DOHH2 (cell line): Measurements from ENCODE around the gene BAZ2B.

Experiments used
- H3F3A ChIP-seq: fragments of 200-600 bp; sonication (generic), shearing (Covaris generic); 2 replicates; pipeline ENCODE4 v1.6.0; 2016; ENCODE audit warnings: antibody characterized with exemption, mild to moderate bottlenecking; ENCODE audit not compliant: control insufficient read depth, insufficient read depth
- H3K27ac ChIP-seq: fragments of 200-600 bp; sonication (generic); 2 replicates; pipeline ENCODE4 v1.5.1; 2014; ENCODE audit warnings: low read depth, mild to moderate bottlenecking, low read length, moderate library complexity
- H3K27me3 ChIP-seq: fragments of 200-600 bp; sonication (generic); 2 replicates; pipeline ENCODE4 v1.6.1; 2014; ENCODE audit warnings: mild to moderate bottlenecking, low read length, mixed read lengths; ENCODE audit not compliant: control insufficient read depth
- H3K36me3 ChIP-seq: fragments of 200-600 bp; sonication (generic); 2 replicates; pipeline ENCODE4 v1.6.1; 2014; ENCODE audit warnings: mild to moderate bottlenecking, low read length, moderate library complexity, mixed read lengths; ENCODE audit not compliant: control insufficient read depth
- H3K4me1 ChIP-seq: fragments of 200-600 bp; sonication (generic); 2 replicates; pipeline ENCODE4 v1.6.1; 2014; ENCODE audit warnings: mild to moderate bottlenecking, low read length, mixed read lengths; ENCODE audit not compliant: control insufficient read depth
- H3K4me2 ChIP-seq: fragments of 200-600 bp; sonication (generic); 2 replicates; pipeline ENCODE4 v1.6.0; 2014; ENCODE audit warnings: mild to moderate bottlenecking, low read length, moderate library complexity
- H3K4me3 ChIP-seq: fragments of 200-600 bp; sonication (generic); 2 replicates; pipeline ENCODE4 v1.5.1; 2014; ENCODE audit warnings: mild to moderate bottlenecking, low read length, mixed read lengths
- H3K79me2 ChIP-seq: fragments of 200-600 bp; sonication (generic); 2 replicates; pipeline ENCODE4 v1.6.1; 2014; ENCODE audit warnings: mild to moderate bottlenecking, low read length, mixed read lengths; ENCODE audit not compliant: control insufficient read depth
- H3K9me2 ChIP-seq: fragments of 200-600 bp; sonication (generic); replicated peaks from 2 replicates; pipeline ENCODE4 v1.6.1; 2014; ENCODE audit warnings: mild to moderate bottlenecking, low read length, mixed read lengths; ENCODE audit not compliant: control insufficient read depth
- H3K9me3 ChIP-seq: fragments of 200-600 bp; sonication (generic); 2 replicates; pipeline ENCODE4 v1.6.1; 2014; ENCODE audit warnings: antibody characterized with exemption, low read length, mixed read lengths; ENCODE audit not compliant: control insufficient read depth, insufficient read depth
- H4K20me1 ChIP-seq: fragments of 200-600 bp; sonication (generic); 2 replicates; pipeline ENCODE4 v1.6.0; 2014; ENCODE audit warnings: low read depth, mild to moderate bottlenecking, antibody characterized with exemption, low read length, moderate library complexity; ENCODE audit not compliant: control insufficient read depth, insufficient read depth
- EZH2phosphoT487 ChIP-seq: fragments of 200-600 bp; sonication (generic); IDR thresholded peaks from 2 replicates; pipeline ENCODE4 v1.6.1; 2017; ENCODE audit warnings: borderline replicate concordance, mild to moderate bottlenecking, antibody characterized with exemption, low read length, moderate library complexity, mixed read lengths
- TF ChIP-seq, protein P1 (sequence below): fragments of 200-600 bp; sonication (generic); IDR thresholded peaks from one replicate; pipeline ENCODE4 v1.5.1; 2014; ENCODE audit warnings: antibody characterized with exemption, mild to moderate bottlenecking, low read depth, low read length; ENCODE audit not compliant: poor library complexity, severe bottlenecking

BAZ2B gene

DNA sequence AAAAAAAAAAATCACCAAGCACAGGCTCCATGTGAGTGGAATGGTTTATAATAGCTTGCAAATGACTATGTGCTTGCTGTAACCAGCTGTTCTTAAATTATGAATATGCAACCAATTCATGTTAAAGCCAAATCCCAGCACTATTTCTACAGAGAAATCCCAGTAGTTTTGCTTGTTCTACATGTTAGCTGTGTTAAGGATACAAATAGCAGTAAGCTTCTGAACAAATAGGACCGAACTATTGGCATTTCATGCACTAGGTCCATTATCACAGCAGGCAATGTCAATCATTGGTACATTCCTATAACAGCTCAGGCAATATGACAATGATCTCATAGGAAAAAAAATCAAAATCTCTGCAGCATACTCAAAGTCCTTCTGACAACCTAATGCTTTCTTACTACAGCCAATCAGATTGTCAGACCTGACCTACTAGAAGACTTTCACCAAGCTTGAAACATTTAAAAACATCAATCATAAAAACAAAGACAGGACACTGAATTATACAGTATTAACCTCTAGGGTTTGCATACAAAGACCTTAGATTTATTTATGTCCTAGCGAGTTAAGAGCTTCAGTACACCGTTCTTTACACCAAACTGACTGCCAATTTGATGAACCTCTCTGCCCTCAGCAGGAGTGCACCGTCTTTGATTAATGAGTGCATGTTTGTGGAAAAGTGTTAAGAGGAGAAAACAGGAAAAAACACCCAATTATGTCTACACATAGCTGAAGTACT lies 6.4 kb downstream of the BAZ2B start:
- no peak overlapping the region for H3K4me2 ChIP-seq
- TF ChIP-seq, protein P1, sequence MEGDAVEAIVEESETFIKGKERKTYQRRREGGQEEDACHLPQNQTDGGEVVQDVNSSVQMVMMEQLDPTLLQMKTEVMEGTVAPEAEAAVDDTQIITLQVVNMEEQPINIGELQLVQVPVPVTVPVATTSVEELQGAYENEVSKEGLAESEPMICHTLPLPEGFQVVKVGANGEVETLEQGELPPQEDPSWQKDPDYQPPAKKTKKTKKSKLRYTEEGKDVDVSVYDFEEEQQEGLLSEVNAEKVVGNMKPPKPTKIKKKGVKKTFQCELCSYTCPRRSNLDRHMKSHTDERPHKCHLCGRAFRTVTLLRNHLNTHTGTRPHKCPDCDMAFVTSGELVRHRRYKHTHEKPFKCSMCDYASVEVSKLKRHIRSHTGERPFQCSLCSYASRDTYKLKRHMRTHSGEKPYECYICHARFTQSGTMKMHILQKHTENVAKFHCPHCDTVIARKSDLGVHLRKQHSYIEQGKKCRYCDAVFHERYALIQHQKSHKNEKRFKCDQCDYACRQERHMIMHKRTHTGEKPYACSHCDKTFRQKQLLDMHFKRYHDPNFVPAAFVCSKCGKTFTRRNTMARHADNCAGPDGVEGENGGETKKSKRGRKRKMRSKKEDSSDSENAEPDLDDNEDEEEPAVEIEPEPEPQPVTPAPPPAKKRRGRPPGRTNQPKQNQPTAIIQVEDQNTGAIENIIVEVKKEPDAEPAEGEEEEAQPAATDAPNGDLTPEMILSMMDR = no peak
- TF ChIP-seq EZH2phosphoT487 = no peak
- no peaks in the 10 kb centered on the region for H3K9me3 ChIP-seq
- no peaks in the 10 kb centered on the region for H3K9me2 ChIP-seq
- H3K79me2 ChIP-seq = peaks cover 30% of the 10 kb centered on the region
- H3K4me3 ChIP-seq = no peak overlapping the region
- H3K27me3 ChIP-seq = no peaks in the 10 kb centered on the region
- no peak overlapping the region for H3K27ac ChIP-seq
- H3K4me1 ChIP-seq = peaks cover 31% of the 10 kb centered on the region
- H3F3A ChIP-seq = peaks cover 7% of the 10 kb centered on the region
- no peaks in the 10 kb centered on the region for H4K20me1 ChIP-seq
- H3K36me3 ChIP-seq = no peaks in the 10 kb centered on the region

DNA sequence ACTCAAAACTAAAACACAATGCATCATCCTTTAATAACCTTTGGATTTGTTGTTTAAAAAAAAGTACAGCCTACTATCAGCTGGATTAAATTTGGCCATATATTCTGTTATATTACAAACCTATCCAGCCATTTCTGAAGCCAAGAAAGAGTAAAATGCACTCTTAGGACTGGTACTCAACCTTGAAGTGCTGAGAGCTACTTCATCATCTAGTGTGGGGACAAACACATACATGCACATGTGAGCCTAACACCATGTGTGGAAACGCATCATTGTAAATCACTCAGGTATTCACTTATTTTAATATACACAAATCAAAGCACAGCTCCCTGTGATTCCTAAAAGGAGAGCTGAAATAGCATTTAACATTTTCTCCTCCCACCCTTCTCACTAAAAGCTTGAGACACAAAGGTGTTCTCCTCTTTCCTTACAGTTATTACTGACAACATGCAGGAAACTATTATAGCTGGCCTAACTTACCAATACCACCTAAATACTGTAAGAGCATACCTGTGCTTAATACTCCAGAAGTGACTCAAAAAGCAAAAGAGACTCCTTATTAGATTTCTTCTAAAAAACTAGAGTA lies 7.5 kb downstream of the BAZ2B start:
- no peak overlapping the region for H3K4me3 ChIP-seq
- no peaks in the 10 kb centered on the region for H3K9me2 ChIP-seq
- peaks cover 19% of the 10 kb centered on the region for H3K79me2 ChIP-seq
- H3K9me3 ChIP-seq = no peaks in the 10 kb centered on the region
- no peaks in the 10 kb centered on the region for H3K36me3 ChIP-seq
- H3K27ac ChIP-seq = no peak overlapping the region
- no peaks in the 10 kb centered on the region for H4K20me1 ChIP-seq
- H3K4me2 ChIP-seq = no peak overlapping the region
- H3K27me3 ChIP-seq = no peaks in the 10 kb centered on the region
- TF ChIP-seq EZH2phosphoT487 = no peak
- TF ChIP-seq, protein P1 = no peak
- no peaks in the 10 kb centered on the region for H3F3A ChIP-seq
- H3K4me1 ChIP-seq = peaks cover 30% of the 10 kb centered on the region

DNA sequence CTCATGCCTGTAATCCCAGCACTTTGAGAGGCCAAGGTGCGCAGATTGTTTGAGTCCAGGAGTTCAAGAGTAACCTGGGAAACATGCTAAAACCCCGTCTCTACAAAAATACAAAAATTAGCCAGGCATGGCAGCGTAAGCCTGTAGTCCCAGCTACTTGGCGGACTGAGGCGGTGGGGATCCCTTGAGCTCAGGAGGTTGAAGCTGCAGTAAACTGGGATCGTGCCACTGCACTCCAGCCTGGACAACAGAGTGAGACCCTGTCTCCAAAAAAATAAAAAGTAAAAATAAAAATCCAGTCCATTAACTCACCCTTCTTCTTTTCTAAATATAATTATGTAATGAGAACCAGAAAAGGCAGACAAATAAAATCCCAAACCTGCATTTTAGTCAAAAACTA lies 8.2 kb downstream of the BAZ2B start:
- Histone ChIP-seq H3K79me2 (peaks cover 12% of the 10 kb centered on the region), H3K27ac (no peak overlapping the region), H3K4me1 (peaks cover 23% of the 10 kb centered on the region), H3K9me2 (no peaks in the 10 kb centered on the region), H3F3A (no peaks in the 10 kb centered on the region), H4K20me1 (no peaks in the 10 kb centered on the region), H3K4me2 (no peak overlapping the region), H3K36me3 (no peaks in the 10 kb centered on the region), H3K4me3 (no peak overlapping the region), H3K9me3 (no peaks in the 10 kb centered on the region), H3K27me3 (no peaks in the 10 kb centered on the region)
- TF ChIP-seq EZH2phosphoT487 = no peak
- TF ChIP-seq, protein P1 = no peak
